GM12878 (cell line): ENCODE results near the gene PRPF40B. TPM values are rescaled to one million over a fixed set of nuclear protein-coding genes. Genes with fewer than 3 reads are reported as not detected.

Experiments used
- ATAC-seq: fragments of 200-7000 bp; cut with Tn5 transposase; 3 replicates; pipeline ENCODE4 v1.9.1; 2020; ENCODE audit warnings: mild to moderate bottlenecking, moderate library complexity
- BruUV-seq: library from RNA; stranded (reverse); fragments of 400-500 nt; replicated peaks from 2 replicates; lab custom pipeline; 2021; lab: Mats Ljungman, UMichigan
- CTCF ChIA-PET: fragments of 300-600 bp; sonication (Branson Sonifier 250); formaldehyde crosslinking; extraction: SDS; loops from one replicate; lab custom pipeline; 2021; ENCODE audit warnings: inconsistent platforms; lab: Yijun Ruan, JAX
- POLR2A ChIA-PET: fragments of 350-600 bp; formaldehyde crosslinking; extraction: SDS; loops from one replicate; lab custom pipeline; 2021; ENCODE audit warnings: inconsistent platforms; lab: Charles Lee
- RAD21 ChIA-PET: fragments of 300-600 bp; sonication (Branson Sonifier 250); formaldehyde crosslinking; loops from one replicate; lab custom pipeline; 2023; ENCODE audit warnings: antibody characterized with exemption; ENCODE audit not compliant: unreplicated experiment; lab: Charles Lee
- SMC1A ChIA-PET: fragments of 300-600 bp; sonication (Branson Sonifier 250); formaldehyde crosslinking; loops from one replicate; lab custom pipeline; 2023; ENCODE audit not compliant: unreplicated experiment, uncharacterized antibody; lab: Charles Lee
- DNase-seq: peaks from one replicate; pipeline ENCODE4 v3.0.0-alpha.2; 2011; ENCODE audit warnings: low read depth, low spot score
- FAIRE-seq: peaks from 3 replicates; lab custom pipeline; 2011; peaks lifted over from hg19 to GRCh38; lab: Jason Lieb, UNC
- H2AFZ ChIP-seq: 2 replicates; pipeline ENCODE4 v1.6.0; 2011; ENCODE audit warnings: low read depth, low read length, control low read depth; ENCODE audit not compliant: control insufficient read depth
- H3K27ac ChIP-seq: 2 replicates; pipeline ENCODE4 v1.5.1; 2011; ENCODE audit warnings: control low read depth; ENCODE audit not compliant: control insufficient read depth, insufficient read depth
- H3K27me3 ChIP-seq, 2 experiments: replicated peaks in 1 of 2; 2 replicates each; pipeline versions ENCODE4 v1.6.0 to v1.6.1; 2011; ENCODE audit warnings: low read length in 1 of 2; ENCODE audit not compliant: control insufficient read depth in 2 of 2, insufficient read depth in 2 of 2
- H3K36me3 ChIP-seq, 2 experiments: 2 replicates each; pipeline ENCODE4 v1.5.1; 2011; ENCODE audit warnings: low read length in 1 of 2; ENCODE audit not compliant: control insufficient read depth in 2 of 2, insufficient read depth in 2 of 2
- H3K4me1 ChIP-seq: 2 replicates; pipeline ENCODE4 v1.6.1; 2011; ENCODE audit warnings: mild to moderate bottlenecking, low read length, moderate library complexity, mixed read lengths; ENCODE audit not compliant: control insufficient read depth, insufficient read depth
- H3K4me2 ChIP-seq: 2 replicates; pipeline ENCODE4 v1.6.0; 2011; ENCODE audit warnings: control low read depth; ENCODE audit not compliant: control insufficient read depth, insufficient read depth
- H3K4me3 ChIP-seq: fragments of 200-600 bp; sonication (generic); 2 replicates; pipeline ENCODE4 v1.5.1; 2016
- H3K79me2 ChIP-seq: 2 replicates; pipeline ENCODE4 v1.6.0; 2011; ENCODE audit warnings: low read length; ENCODE audit not compliant: control insufficient read depth, insufficient read depth
- H3K9ac ChIP-seq: 2 replicates; pipeline ENCODE4 v1.8.0; 2011; ENCODE audit warnings: low read length, control low read depth, mixed read lengths; ENCODE audit not compliant: control insufficient read depth, insufficient read depth
- H3K9me3 ChIP-seq: replicated peaks from 3 replicates; pipeline ENCODE4 v1.5.1; 2011; ENCODE audit warnings: mild to moderate bottlenecking, low read length; ENCODE audit not compliant: control insufficient read depth, insufficient read depth
- H4K20me1 ChIP-seq: 2 replicates; pipeline ENCODE4 v1.6.0; 2011; ENCODE audit not compliant: control insufficient read depth, insufficient read depth
- CHD2 ChIP-seq: IDR thresholded peaks from 2 replicates; pipeline ENCODE4 v1.6.1; 2011; ENCODE audit warnings: low read depth, low read length, improper control_type of control experiment, borderline replicate concordance
- EGR1 ChIP-seq, 2 experiments: IDR thresholded peaks; 1 replicate in 1 of 2; 2 replicates in 1 of 2; pipeline ENCODE4 v1.6.1; 2011 to 2012; ENCODE audit warnings: low read depth in 2 of 2, low read length in 2 of 2, borderline replicate concordance in 1 of 2, mild to moderate bottlenecking in 1 of 2, moderate library complexity in 1 of 2
- FOXM1 ChIP-seq: IDR thresholded peaks from 2 replicates; pipeline ENCODE4 v1.6.1; 2012; ENCODE audit warnings: low read depth, mild to moderate bottlenecking, inconsistent platforms, low read length, moderate library complexity
- HSF1 ChIP-seq: fragments of 150-350 bp; IDR thresholded peaks from 2 replicates; pipeline ENCODE4 v1.6.1; 2014; ENCODE audit warnings: mild to moderate bottlenecking, low read depth, low read length
- JUNB ChIP-seq: IDR thresholded peaks from 2 replicates; pipeline ENCODE4 v1.6.1; 2016; ENCODE audit warnings: antibody characterized with exemption, mild to moderate bottlenecking
- JUND ChIP-seq: IDR thresholded peaks from 2 replicates; pipeline ENCODE4 v1.6.1; 2012; ENCODE audit warnings: low read depth, mild to moderate bottlenecking, low read length, improper control_type of control experiment, moderate library complexity
- KDM1A ChIP-seq: fragments of 200-600 bp; sonication (generic); IDR thresholded peaks from 2 replicates; pipeline ENCODE4 v1.6.1; 2016; ENCODE audit warnings: borderline replicate concordance
- PBX3 ChIP-seq: IDR thresholded peaks from 2 replicates; pipeline ENCODE4 v1.6.1; 2011; ENCODE audit warnings: mild to moderate bottlenecking, low read depth, low read length, moderate library complexity; ENCODE audit not compliant: insufficient replicate concordance
- POLR2AphosphoS5 ChIP-seq: IDR thresholded peaks from 2 replicates; pipeline ENCODE4 v1.6.1; 2011; ENCODE audit warnings: mild to moderate bottlenecking, low read length, inconsistent platforms
- STAT1 ChIP-seq: fragments of 450-650 bp; conservative IDR thresholded peaks from 2 replicates; pipeline ENCODE4 v1.6.1; 2014; ENCODE audit warnings: antibody characterized with exemption, mild to moderate bottlenecking
- TBL1XR1 ChIP-seq: IDR thresholded peaks from 2 replicates; pipeline ENCODE4 v1.6.1; 2012; ENCODE audit warnings: low read depth, low read length, improper control_type of control experiment
- ZBTB11 ChIP-seq: fragments of 450-650 bp; formaldehyde crosslinking; IDR thresholded peaks from 2 replicates; pipeline ENCODE4 v1.5.0; 2022; ENCODE audit warnings: mild to moderate bottlenecking, missing genetic modification characterization
- ZNF24 ChIP-seq: fragments of 450-650 bp; IDR thresholded peaks from 2 replicates; pipeline ENCODE4 v1.6.1; 2017; ENCODE audit warnings: antibody characterized with exemption, mild to moderate bottlenecking
- ZZZ3 ChIP-seq: IDR thresholded peaks from 2 replicates; pipeline ENCODE4 v1.6.1; 2011; ENCODE audit warnings: low read depth; ENCODE audit not compliant: control insufficient read depth, insufficient read length
- WGBS: methylation state at CpG from one replicate; pipeline ENCODE4 v1.1.6; 2016; ENCODE audit warnings: low lambda C conversion rate; ENCODE audit not compliant: insufficient replicate concordance, insufficient coverage; ENCODE audit errors: missing lambda C conversion rate; 5-methylcytosine and 5-hydroxymethylcytosine counted together
- in situ Hi-C: fragments of 300-500 bp; cut with MboI; formaldehyde crosslinking; loops from 9 replicates; pipeline ENCODE4 v1.14.3; 2018; ENCODE audit warnings: mixed read lengths
- intact Hi-C: fragments of 100-400 bp; cut with micrococcal nuclease; formaldehyde crosslinking; loops from one replicate; pipeline ENCODE4 v1.14.2; 2022; ENCODE audit not compliant: unreplicated experiment
- polyA plus RNA-seq, 11 experiments: library from polyadenylated mRNA; depleted of rRNA in 4 of 11; unstranded in 6 of 11; stranded (reverse) in 5 of 11; fragments of >200 nt; fragmentation: Nextera tagmentation in 4 of 11; fragmentation: Illumina TruSeq in 1 of 11; extraction: Ambion mirVana in 4 of 11; extraction: Trizol in 1 of 11; gene quantifications; 1 replicate in 1 of 11; 2 replicates in 10 of 11; pipeline versions ENCODE4 v1.2.1 to v1.2.3, GENCODE V29; 2011 to 2016; ENCODE audit warnings: inconsistent platforms in 2 of 11, missing spikeins in 2 of 11, low read depth in 1 of 11
- total RNA-seq, 4 experiments: library from RNA; depleted of rRNA in 3 of 4; stranded (reverse); fragments of >200 nt in 3 of 4; fragmentation: Illumina TruSeq in 1 of 4; extraction: Trizol in 1 of 4; gene quantifications; 2 replicates each; pipeline versions ENCODE4 v1.2.1 to v1.2.3, GENCODE V29; 2013 to 2021

PRPF40B gene
- total and polyA plus RNA-seq, 10 of the 15 experiments (the other 5 are each of a cell fraction or from before 2014, with no cell fraction given), result 0.31 to 17.9 (median 7.3) TPM

GRCh38 chr12:49684310-49684854, 61.0 kb downstream of the PRPF40B start (continued):
- no peak for TF ChIP-seq STAT1
- no peak for TF ChIP-seq ZBTB11 (CRISPR knock-in tag)
- TF ChIP-seq JUNB, result no peak
- TF ChIP-seq HSF1, result no peak
- TF ChIP-seq FOXM1, result no peak
- TF ChIP-seq CHD2, result no peak

- Histone ChIP-seq H3K4me2 (no peak overlapping the region; the same call in 1 of the 2 replicates), H3K9me3 (no peaks in the 10 kb centered on the region), H3K36me3 (no peaks in the 10 kb centered on the region; a peak in 1 of 4 replicates), H3K4me3 (no peak overlapping the region), H3K27ac (no peak overlapping the region), H3K79me2 (peaks cover 83% of the 10 kb centered on the region), H3K27me3 (no peaks in the 10 kb centered on the region), H2AFZ (no peak overlapping the region), H4K20me1 (no peaks in the 10 kb centered on the region), H3K9ac (no peak overlapping the region), H3K4me1 (peaks cover 55% of the 10 kb centered on the region)
- in situ Hi-C loops (no loop called here), intact Hi-C loops (no loop called here)
- ATAC-seq, result peak; percentile 20; the same call in 1 of the 3 replicates
- BruUV-seq, result no TSS peak
- POLR2A ChIA-PET, result interaction anchor here (1.7 to 7.9 kb wide), 4 partner anchors 11 to 23 kb away, joined by 4 to 86 read pairs (median 34); no protein-coding TSS in a partner anchor
- SMC1A ChIA-PET, result interaction anchor here (1.0 to 8.5 kb wide), 7 partner anchors 10 to 51 kb away, joined by 3 to 131 read pairs (median 28); no protein-coding TSS in a partner anchor
- 93% methylated on average over 2 of the region's 2 CpGs for WGBS
- CTCF ChIA-PET, result interaction anchor here (1.6 to 7.7 kb wide), 4 partner anchors 15 to 40 kb away, joined by 3 to 66 read pairs (median 42); no protein-coding TSS in a partner anchor
- DNase-seq, result no peak
- RAD21 ChIA-PET, result interaction anchor here (2.4 to 4.9 kb wide), 3 partner anchors 10 to 17 kb away, joined by 15 to 73 read pairs (median 36); partner anchors contain the start of gene FMNL3
- no peak for FAIRE-seq
- TF ChIP-seq PBX3 (no peak), TBL1XR1 (no peak), ZNF24 (no peak), KDM1A (no peak), EGR1 (IDR thresholded peaks at IDR 0.05; ENCODE audit: borderline replicate concordance in 1 of 2, low read depth in 2 of 2, low read length in 2 of 2) (no peak), ZZZ3 (no peak), POLR2AphosphoS5 (no peak), JUND (no peak)
These were observed 64.6 kb downstream of the PRPF40B start for GRCh38 chr12:49687941-49688340.
